ENCODE data around the gene FMNL3. TPM values are rescaled to one million over a fixed set of nuclear protein-coding genes. Genes with fewer than 3 reads are reported as not detected.

FMNL3 gene
- total and polyA plus RNA-seq, 2 of the 13 experiments (the other 11 are each of a cell fraction or from before 2014, with no cell fraction given): 0.44 to 1.1 TPM

GRCh38 chr12:49642370-49642802, 64.8 kb downstream of the FMNL3 start (continued):
- TF ChIP-seq SRSF1 (optimal IDR thresholded peaks at IDR 0.05; ENCODE audit: low read depth, low read length) (no peak), FOXK2 (IDR thresholded peaks at IDR 0.05) (no peak), PTBP1 (IDR thresholded peaks at IDR 0.05; ENCODE audit: low read depth, low read length, poor library complexity, severe bottlenecking) (no peak), ZFP36L2 (CRISPR knock-in tag; IDR thresholded peaks at IDR 0.05) (no peak), PHF21A (CRISPR knock-in tag; IDR thresholded peaks at IDR 0.05) (peak; percentile 38; the same call in 1 of the 2 replicates), ETV5 (CRISPR knock-in tag; IDR thresholded peaks at IDR 0.05; ENCODE audit: borderline replicate concordance) (peak; percentile 81), RELA (CRISPR knock-in tag; IDR thresholded peaks at IDR 0.05) (no peak), ZNF646 (CRISPR knock-in tag; IDR thresholded peaks at IDR 0.05) (no peak), POGK (CRISPR knock-in tag; conservative IDR thresholded peaks at IDR 0.05) (no peak), NFE2 (CRISPR knock-in tag; IDR thresholded peaks at IDR 0.05) (peak; percentile 54; the same call in 1 of the 2 replicates), ZNF335 (CRISPR knock-in tag; IDR thresholded peaks at IDR 0.05) (peak; percentile 73; the same call in 1 of the 2 replicates), IRF9 (CRISPR knock-in tag; IDR thresholded peaks at IDR 0.05; ENCODE audit: borderline replicate concordance) (peak; percentile 77; the same call in 1 of the 2 replicates), HOXD1 (CRISPR knock-in tag; IDR thresholded peaks at IDR 0.05) (peak; percentile 61; the same call in 1 of the 2 replicates), PBX3 (CRISPR knock-in tag; IDR thresholded peaks at IDR 0.05; ENCODE audit: borderline replicate concordance) (no peak), ZBTB34 (CRISPR knock-in tag; IDR thresholded peaks at IDR 0.05) (no peak), CCAR2 (optimal IDR thresholded peaks at IDR 0.05; ENCODE audit: low read depth, low read length) (no peak), FOSL1 (CRISPR knock-in tag; IDR thresholded peaks at IDR 0.05; ENCODE audit: borderline replicate concordance) (peak; percentile 72; the same call in 1 of the 2 replicates), TEAD3 (CRISPR knock-in tag; optimal IDR thresholded peaks at IDR 0.05; ENCODE audit: borderline replicate concordance) (peak; percentile 74), DNMT1 (CRISPR knock-in tag; IDR thresholded peaks at IDR 0.05) (no peak)
